ENCODE results near the gene ST14. TPM values are rescaled to one million over a fixed set of nuclear protein-coding genes. Genes with fewer than 3 reads are reported as not detected.

The ST14 gene
- total and polyA plus RNA-seq, 2 donors (not counting 3 experiments of a cell fraction or from before 2014, with no cell fraction given), result 0.08 TPM; not detected in 1

GRCh38 chr11:130163346-130164220 lies 4.0 kb downstream of the ST14 start:
- TF ChIP-seq JUN (IDR thresholded peaks at IDR 0.05; ENCODE audit: borderline replicate concordance, insufficient read depth, insufficient read length, low read depth) (no peak), CTCF (IDR thresholded peaks at IDR 0.05; ENCODE audit: extremely low read depth in 1 of 2, insufficient read depth in 1 of 2, low read depth in 1 of 2, low read length in 2 of 2) (no peak), EZH2 (IDR thresholded peaks at IDR 0.05; ENCODE audit: borderline replicate concordance, low read depth, low read length, severe bottlenecking) (no peak), POLR2A (IDR thresholded peaks at IDR 0.05; ENCODE audit: low read depth, low read length) (no peak)
- no peaks in the 10 kb centered on the region for H3K9me3 ChIP-seq (replicated peaks; ENCODE audit: control insufficient read depth, insufficient read depth, low read length)
- H3K9ac ChIP-seq (replicated peaks; ENCODE audit: extremely low read depth, insufficient read depth, low read length), result no peak overlapping the region
- no peaks in the 10 kb centered on the region for H3K79me2 ChIP-seq (ENCODE audit: control insufficient read depth, insufficient read depth, low read length)
- H3K4me3 ChIP-seq (replicated peaks in 1 of 3; ENCODE audit: insufficient read depth in 1 of 3, low read depth in 1 of 3, low read length in 3 of 3), result no peak overlapping the region
- peak overlapping the region; percentile 2 for H2AFZ ChIP-seq (ENCODE audit: low read depth, low read length)
- no peaks in the 10 kb centered on the region for H4K20me1 ChIP-seq (replicated peaks; ENCODE audit: control insufficient read depth, extremely low read depth, insufficient read depth, low read length)
- H3K36me3 ChIP-seq (ENCODE audit: control insufficient read depth in 2 of 2, extremely low read depth in 1 of 2, insufficient read depth in 2 of 2, low read length in 2 of 2), result no peaks in the 10 kb centered on the region
- peaks cover 35% of the 10 kb centered on the region in 2 experiments for H3K27me3 ChIP-seq (ENCODE audit: control insufficient read depth in 2 of 2, insufficient read depth in 2 of 2, low read length in 2 of 2)
- FAIRE-seq (peak; percentile 44), DNase-seq (ENCODE audit: low read depth, low spot score) (no peak)
- no peak overlapping the region for H3K27ac ChIP-seq (ENCODE audit: insufficient read depth, low read depth, low read length)
- no peaks in the 10 kb centered on the region for H3K9me1 ChIP-seq (replicated peaks; ENCODE audit: control insufficient read depth, extremely low read depth, insufficient read depth, low read length)
- ChIA-PET CTCF (no interaction called here), POLR2A (no interaction called here)
- no peak overlapping the region for H3K4me2 ChIP-seq (ENCODE audit: insufficient read depth, low read length)
- intact Hi-C loops (cut with micrococcal nuclease), result no loop called here
- H3K4me1 ChIP-seq (ENCODE audit: control insufficient read depth, extremely low read depth, insufficient read depth, low read length), result no peaks in the 10 kb centered on the region
- no TSS peak for BruUV-seq (replicated peaks)
- dilution Hi-C loops (cut with MboI; ENCODE audit: extremely low pct_ligation_motif_present, low sequenced_read_pairs), result no loop called here

GRCh38 chr11:130164221-130164570 lies 4.6 kb downstream of the ST14 start:
- Histone ChIP-seq H3K79me2 (ENCODE audit: control insufficient read depth, insufficient read depth, low read length) (no peaks in the 10 kb centered on the region), H3K36me3 (ENCODE audit: control insufficient read depth in 2 of 2, extremely low read depth in 1 of 2, insufficient read depth in 2 of 2, low read length in 2 of 2) (no peaks in the 10 kb centered on the region), H3K27me3 (ENCODE audit: control insufficient read depth in 2 of 2, insufficient read depth in 2 of 2, low read length in 2 of 2) (peaks cover 29% of the 10 kb centered on the region in 2 experiments), H3K9me3 (replicated peaks; ENCODE audit: control insufficient read depth, insufficient read depth, low read length) (no peaks in the 10 kb centered on the region), H4K20me1 (replicated peaks; ENCODE audit: control insufficient read depth, extremely low read depth, insufficient read depth, low read length) (no peaks in the 10 kb centered on the region), H3K4me1 (ENCODE audit: control insufficient read depth, extremely low read depth, insufficient read depth, low read length) (no peaks in the 10 kb centered on the region), H3K4me2 (ENCODE audit: insufficient read depth, low read length) (no peak overlapping the region), H3K9ac (replicated peaks; ENCODE audit: extremely low read depth, insufficient read depth, low read length) (no peak overlapping the region), H2AFZ (ENCODE audit: low read depth, low read length) (no peak overlapping the region), H3K4me3 (replicated peaks in 1 of 3; ENCODE audit: insufficient read depth in 1 of 3, low read depth in 1 of 3, low read length in 3 of 3) (no peak overlapping the region), H3K27ac (ENCODE audit: insufficient read depth, low read depth, low read length) (no peak overlapping the region), H3K9me1 (replicated peaks; ENCODE audit: control insufficient read depth, extremely low read depth, insufficient read depth, low read length) (no peaks in the 10 kb centered on the region)
- no TSS peak for BruUV-seq (replicated peaks)
- CTCF ChIA-PET, result no interaction called here
- POLR2A ChIA-PET, result no interaction called here
- DNase-seq (ENCODE audit: low read depth, low spot score) (no peak), FAIRE-seq (no peak)
- TF ChIP-seq FOS (IDR thresholded peaks at IDR 0.05; ENCODE audit: borderline replicate concordance, insufficient read depth, low read length) (no peak), GATA2 (IDR thresholded peaks at IDR 0.05; ENCODE audit: insufficient read depth, insufficient read length, low read depth, low read length) (no peak), POLR2A (IDR thresholded peaks at IDR 0.05; ENCODE audit: low read depth, low read length) (no peak), MYC (IDR thresholded peaks at IDR 0.05; ENCODE audit: low read depth, low read length) (no peak), EZH2 (IDR thresholded peaks at IDR 0.05; ENCODE audit: borderline replicate concordance, low read depth, low read length, severe bottlenecking) (no peak), JUN (IDR thresholded peaks at IDR 0.05; ENCODE audit: borderline replicate concordance, insufficient read depth, insufficient read length, low read depth) (no peak), POLR2AphosphoS5 (IDR thresholded peaks at IDR 0.05; ENCODE audit: insufficient read depth, low read depth, low read length) (no peak), CTCF (IDR thresholded peaks at IDR 0.05; ENCODE audit: extremely low read depth in 1 of 2, insufficient read depth in 1 of 2, low read depth in 1 of 2, low read length in 2 of 2) (no peak), MAX (IDR thresholded peaks at IDR 0.05; ENCODE audit: insufficient read depth, insufficient read length) (no peak)
- dilution Hi-C loops (cut with MboI; ENCODE audit: extremely low pct_ligation_motif_present, low sequenced_read_pairs), result no loop called here
- intact Hi-C loops (cut with micrococcal nuclease), result no loop called here
